Ishikawa (cell line): Measurements from ENCODE around the gene DDX17.

Experiments
- CEBPB ChIP-seq: IDR thresholded peaks from 2 replicates; pipeline ENCODE4 v1.6.1; 2012
- CREB1 ChIP-seq: IDR thresholded peaks from 2 replicates; pipeline ENCODE4 v1.6.1; 2012; ENCODE audit warnings: low read depth
- EGR1 ChIP-seq: IDR thresholded peaks from 2 replicates; pipeline ENCODE4 v1.6.1; 2012
- EP300 ChIP-seq: IDR thresholded peaks from 2 replicates; pipeline ENCODE4 v1.6.1; 2012; ENCODE audit warnings: borderline replicate concordance
- FOXM1 ChIP-seq: IDR thresholded peaks from 2 replicates; pipeline ENCODE4 v1.6.1; 2012; ENCODE audit warnings: low read depth, borderline replicate concordance
- NFIC ChIP-seq: IDR thresholded peaks from 2 replicates; pipeline ENCODE4 v1.6.1; 2012
- RAD21 ChIP-seq: IDR thresholded peaks from 2 replicates; pipeline ENCODE4 v1.6.1; 2012; ENCODE audit warnings: low read depth
- TAF1 ChIP-seq: IDR thresholded peaks from 2 replicates; pipeline ENCODE4 v1.6.1; 2012; ENCODE audit warnings: low read depth, mild to moderate bottlenecking
- TCF12 ChIP-seq: IDR thresholded peaks from 2 replicates; pipeline ENCODE4 v1.6.1; 2012; ENCODE audit warnings: low read depth
- TEAD4 ChIP-seq: IDR thresholded peaks from 2 replicates; pipeline ENCODE4 v1.6.1; 2012
- YY1 ChIP-seq: IDR thresholded peaks from 2 replicates; pipeline ENCODE4 v1.6.1; 2012; ENCODE audit warnings: low read depth
- ZBTB7A ChIP-seq: IDR thresholded peaks from 2 replicates; pipeline ENCODE4 v1.6.1; 2012; ENCODE audit warnings: low read depth
- TF ChIP-seq, protein P1 (sequence below): IDR thresholded peaks from 2 replicates; pipeline ENCODE4 v1.6.1; 2012
- TF ChIP-seq, protein P2 (sequence below): IDR thresholded peaks from 2 replicates; pipeline ENCODE4 v1.6.1; 2012; ENCODE audit warnings: low read depth, mild to moderate bottlenecking
- TF ChIP-seq, protein P3 (sequence below): IDR thresholded peaks from 2 replicates; pipeline ENCODE4 v1.6.1; 2012

The DDX17 gene

DNA sequence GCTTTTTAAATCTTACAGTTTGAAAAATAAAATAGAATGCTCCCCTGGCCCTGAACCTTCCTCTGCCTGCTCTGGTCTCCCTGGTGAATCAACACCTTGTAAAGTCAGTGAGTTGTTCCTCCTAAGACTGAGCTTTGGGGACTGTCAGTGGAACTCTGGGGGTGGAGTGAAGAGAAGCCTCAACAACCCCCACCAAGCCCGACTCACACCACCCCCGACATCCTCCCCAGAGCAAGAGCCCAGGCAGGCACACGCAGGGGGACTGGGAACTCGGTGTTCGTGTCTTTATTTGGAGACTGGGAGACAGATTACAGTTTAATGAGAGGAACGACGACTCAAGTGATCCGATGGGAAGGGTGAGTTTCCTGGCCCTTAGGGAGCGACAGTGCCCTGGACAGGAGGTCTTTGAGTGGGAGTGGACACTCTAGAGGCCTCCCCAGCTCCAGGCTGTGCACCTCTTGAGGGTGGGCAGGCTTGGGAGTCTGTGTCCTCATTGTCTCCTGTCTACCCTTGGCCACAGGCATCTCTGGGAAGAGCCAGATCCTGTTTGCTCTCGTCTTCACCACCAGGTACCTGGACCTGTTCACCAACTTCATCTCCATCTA is 32.0 kb downstream of the DDX17 start:
- TF ChIP-seq TAF1: no peak
- no peak for TF ChIP-seq CEBPB
- no peak for TF ChIP-seq NFIC
- TF ChIP-seq, protein P1, sequence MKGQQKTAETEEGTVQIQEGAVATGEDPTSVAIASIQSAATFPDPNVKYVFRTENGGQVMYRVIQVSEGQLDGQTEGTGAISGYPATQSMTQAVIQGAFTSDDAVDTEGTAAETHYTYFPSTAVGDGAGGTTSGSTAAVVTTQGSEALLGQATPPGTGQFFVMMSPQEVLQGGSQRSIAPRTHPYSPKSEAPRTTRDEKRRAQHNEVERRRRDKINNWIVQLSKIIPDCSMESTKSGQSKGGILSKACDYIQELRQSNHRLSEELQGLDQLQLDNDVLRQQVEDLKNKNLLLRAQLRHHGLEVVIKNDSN: no peak
- no peak for TF ChIP-seq EP300
- no peak for TF ChIP-seq RAD21
- TF ChIP-seq EGR1: no peak
- TF ChIP-seq ZBTB7A: no peak
- TF ChIP-seq YY1: no peak
- TF ChIP-seq, protein P2, sequence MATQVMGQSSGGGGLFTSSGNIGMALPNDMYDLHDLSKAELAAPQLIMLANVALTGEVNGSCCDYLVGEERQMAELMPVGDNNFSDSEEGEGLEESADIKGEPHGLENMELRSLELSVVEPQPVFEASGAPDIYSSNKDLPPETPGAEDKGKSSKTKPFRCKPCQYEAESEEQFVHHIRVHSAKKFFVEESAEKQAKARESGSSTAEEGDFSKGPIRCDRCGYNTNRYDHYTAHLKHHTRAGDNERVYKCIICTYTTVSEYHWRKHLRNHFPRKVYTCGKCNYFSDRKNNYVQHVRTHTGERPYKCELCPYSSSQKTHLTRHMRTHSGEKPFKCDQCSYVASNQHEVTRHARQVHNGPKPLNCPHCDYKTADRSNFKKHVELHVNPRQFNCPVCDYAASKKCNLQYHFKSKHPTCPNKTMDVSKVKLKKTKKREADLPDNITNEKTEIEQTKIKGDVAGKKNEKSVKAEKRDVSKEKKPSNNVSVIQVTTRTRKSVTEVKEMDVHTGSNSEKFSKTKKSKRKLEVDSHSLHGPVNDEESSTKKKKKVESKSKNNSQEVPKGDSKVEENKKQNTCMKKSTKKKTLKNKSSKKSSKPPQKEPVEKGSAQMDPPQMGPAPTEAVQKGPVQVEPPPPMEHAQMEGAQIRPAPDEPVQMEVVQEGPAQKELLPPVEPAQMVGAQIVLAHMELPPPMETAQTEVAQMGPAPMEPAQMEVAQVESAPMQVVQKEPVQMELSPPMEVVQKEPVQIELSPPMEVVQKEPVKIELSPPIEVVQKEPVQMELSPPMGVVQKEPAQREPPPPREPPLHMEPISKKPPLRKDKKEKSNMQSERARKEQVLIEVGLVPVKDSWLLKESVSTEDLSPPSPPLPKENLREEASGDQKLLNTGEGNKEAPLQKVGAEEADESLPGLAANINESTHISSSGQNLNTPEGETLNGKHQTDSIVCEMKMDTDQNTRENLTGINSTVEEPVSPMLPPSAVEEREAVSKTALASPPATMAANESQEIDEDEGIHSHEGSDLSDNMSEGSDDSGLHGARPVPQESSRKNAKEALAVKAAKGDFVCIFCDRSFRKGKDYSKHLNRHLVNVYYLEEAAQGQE: no peak
- TF ChIP-seq TEAD4: no peak

DNA sequence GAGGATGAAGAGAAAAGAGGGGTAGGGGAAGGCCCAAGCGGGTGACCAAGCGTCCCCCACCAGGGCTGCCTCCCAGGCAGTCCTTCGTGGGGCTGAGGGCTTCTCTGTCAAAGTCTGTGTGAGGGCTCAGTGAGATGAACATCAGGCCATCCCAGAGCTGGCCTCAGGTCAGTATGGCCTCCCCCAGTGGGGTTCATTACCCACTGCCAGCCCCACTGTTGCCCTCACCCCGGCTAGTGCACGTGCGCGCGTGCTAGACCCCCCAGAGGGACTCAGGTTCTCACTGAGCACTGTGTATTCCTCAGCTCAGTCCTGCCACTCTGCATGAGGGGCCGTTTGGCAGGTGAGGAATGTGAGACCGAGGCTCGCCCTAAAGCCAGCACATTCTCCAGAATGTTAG is 34.9 kb downstream of the DDX17 start:
- TF ChIP-seq, protein P1: no peak
- TF ChIP-seq TEAD4: no peak
- no peak for TF ChIP-seq TAF1
- TF ChIP-seq CREB1: no peak
- no peak for TF ChIP-seq EP300
- TF ChIP-seq ZBTB7A: no peak
- no peak for TF ChIP-seq RAD21
- no peak for TF ChIP-seq TCF12
- no peak for TF ChIP-seq NFIC
- TF ChIP-seq, protein P3, sequence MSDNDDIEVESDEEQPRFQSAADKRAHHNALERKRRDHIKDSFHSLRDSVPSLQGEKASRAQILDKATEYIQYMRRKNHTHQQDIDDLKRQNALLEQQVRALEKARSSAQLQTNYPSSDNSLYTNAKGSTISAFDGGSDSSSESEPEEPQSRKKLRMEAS: no peak
- TF ChIP-seq FOXM1: no peak
- TF ChIP-seq CEBPB: no peak
- TF ChIP-seq EGR1: no peak
- TF ChIP-seq, protein P2: no peak
- TF ChIP-seq YY1: no peak

DNA sequence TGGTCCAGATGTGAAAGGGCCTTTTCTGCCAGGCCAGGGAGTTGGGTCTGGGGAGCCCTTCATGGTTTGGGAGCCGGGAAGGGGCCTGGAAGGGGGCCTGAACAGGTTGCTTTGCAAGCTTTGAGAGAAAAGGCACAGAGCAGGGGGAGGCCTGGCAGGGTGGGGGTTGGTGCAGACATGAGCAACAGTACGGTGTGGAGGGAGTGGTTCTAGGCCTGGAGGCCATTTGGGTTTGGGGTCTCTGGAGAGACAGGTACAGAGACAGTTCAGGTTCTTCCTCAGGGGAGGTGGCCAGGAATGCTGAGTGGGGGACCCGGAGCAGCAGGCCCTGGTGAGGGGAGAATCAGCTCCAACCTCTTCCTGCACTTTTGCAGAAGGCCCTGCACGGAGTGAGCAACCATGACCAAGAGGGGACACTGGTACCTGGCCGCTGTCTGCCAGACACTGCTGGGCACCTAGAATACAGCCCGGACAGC is 36.8 kb downstream of the DDX17 start:
- TF ChIP-seq NFIC (no peak), TAF1 (no peak)

DNA sequence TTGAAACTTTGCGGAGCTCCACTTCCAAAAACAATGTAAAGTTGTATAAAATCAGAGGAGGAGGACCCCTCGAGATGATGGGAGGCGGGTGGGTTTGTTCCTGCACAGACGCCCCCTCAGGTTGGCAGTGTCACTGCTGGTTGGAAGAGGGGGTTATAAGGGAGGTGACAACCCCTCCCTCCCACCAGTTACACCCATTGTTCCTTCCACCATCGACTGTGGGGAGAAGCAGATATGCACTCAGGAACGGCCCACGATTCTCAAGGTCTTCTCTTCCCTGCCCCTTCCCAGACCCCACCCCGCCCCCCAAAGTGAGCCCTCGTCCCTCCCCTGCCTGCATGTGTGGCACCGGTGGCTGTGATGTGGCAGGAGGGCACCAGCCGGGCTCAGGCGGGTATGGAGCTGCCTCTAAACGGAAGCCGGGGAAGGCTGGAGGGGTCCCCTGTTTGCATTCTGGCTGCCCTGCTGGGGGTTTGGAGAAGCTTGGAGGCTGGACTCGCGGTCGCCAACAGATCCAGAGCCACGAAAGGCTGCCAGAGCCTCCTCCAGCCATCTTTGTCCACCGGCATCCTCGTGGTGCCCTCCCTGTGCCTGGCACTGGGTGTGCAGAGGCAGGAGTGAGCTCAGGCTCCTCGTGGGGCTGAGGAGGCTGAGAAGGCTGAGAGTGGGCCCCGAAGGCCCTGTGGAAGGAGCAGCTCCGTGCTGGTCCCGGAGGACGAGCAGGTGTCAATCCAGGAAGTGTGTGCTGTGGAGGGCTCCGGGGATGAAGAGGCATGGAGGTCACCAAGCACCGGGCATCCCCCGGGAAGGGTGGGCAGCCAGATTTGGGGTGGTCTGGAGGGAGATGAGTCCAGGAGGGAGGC is 37.4 kb downstream of the DDX17 start:
- no peak for TF ChIP-seq EGR1
- TF ChIP-seq FOXM1: no peak
- 0 out of 2 replicates have a peak, but pooled peaks have one; percentile 7 for TF ChIP-seq ZBTB7A
- TF ChIP-seq TCF12: no peak
- TF ChIP-seq, protein P1: no peak
- no peak for TF ChIP-seq YY1

DNA sequence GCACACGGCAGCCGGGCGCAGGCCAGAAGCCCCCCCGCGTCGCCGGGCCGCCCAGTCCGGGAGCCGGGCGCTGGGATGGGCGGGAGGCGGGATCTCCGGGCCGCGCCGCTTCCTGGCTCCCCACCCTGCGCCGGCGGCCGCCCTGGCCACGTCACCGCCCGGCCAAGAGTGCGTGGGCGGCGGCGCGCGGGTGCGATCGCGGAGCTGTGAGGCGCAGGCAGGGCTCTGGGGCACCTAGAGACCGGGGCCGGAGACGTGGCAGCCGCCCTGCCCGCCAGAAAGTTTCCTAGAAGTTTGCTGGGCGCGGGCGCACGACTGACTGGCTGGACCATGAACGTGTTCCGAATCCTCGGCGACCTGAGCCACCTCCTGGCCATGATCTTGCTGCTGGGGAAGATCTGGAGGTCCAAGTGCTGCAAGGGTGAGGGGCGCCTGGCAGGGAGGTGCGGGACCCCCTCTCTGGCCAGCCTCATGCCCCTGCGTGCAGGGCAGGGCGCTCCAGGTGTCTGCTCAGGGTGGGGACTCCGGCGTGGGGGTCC is 38.1 kb downstream of the DDX17 start, which contains the start of gene KDELR3:
KDELR3 (plus strand) TSS at position 193 of the 539 bp plus-strand sequence; CDS start at position 331, 138 bp downstream.
- TF ChIP-seq CREB1 (no peak), EP300 (no peak), TAF1 (no peak), ZBTB7A (0 out of 2 replicates have a peak, but pooled peaks have one; percentile 19), TEAD4 (0 out of 2 replicates have a peak, but pooled peaks have one; percentile 6), FOXM1 (no peak), CEBPB (no peak), EGR1 (peak; percentile 100), RAD21 (peak; percentile 15; the same call in 1 of the 2 replicates), NFIC (no peak), TCF12 (no peak), YY1 (no peak)
- TF ChIP-seq, protein P2: no peak
- TF ChIP-seq, protein P1: no peak
- TF ChIP-seq, protein P3: peak; percentile 78
